Gastrocnemius medialis (tissue), 4 donors: ENCODE measurements around the gene MEIOB.

Experiments
- POLR2A ChIP-seq, 2 donors: fragments of 450-650 bp; IDR thresholded peaks; one replicate each; pipeline ENCODE4 v1.6.1; 2017; ENCODE audit warnings: antibody characterized with exemption in 2 of 2, mild to moderate bottlenecking in 2 of 2, moderate library complexity in 2 of 2
- TF ChIP-seq, protein P1 (sequence below), 5 experiments: fragments of 450-650 bp in 3 of 5; fragments of 200-600 bp in 2 of 5; sonication (generic) in 2 of 5; IDR thresholded peaks in 4 of 5; conservative IDR thresholded peaks in 1 of 5; 1 replicate in 4 of 5; 2 replicates in 1 of 5; pipeline ENCODE4 v1.5.1; 2016 to 2019; ENCODE audit warnings: antibody characterized with exemption in 5 of 5, mild to moderate bottlenecking in 3 of 5, moderate library complexity in 3 of 5

DNA sequence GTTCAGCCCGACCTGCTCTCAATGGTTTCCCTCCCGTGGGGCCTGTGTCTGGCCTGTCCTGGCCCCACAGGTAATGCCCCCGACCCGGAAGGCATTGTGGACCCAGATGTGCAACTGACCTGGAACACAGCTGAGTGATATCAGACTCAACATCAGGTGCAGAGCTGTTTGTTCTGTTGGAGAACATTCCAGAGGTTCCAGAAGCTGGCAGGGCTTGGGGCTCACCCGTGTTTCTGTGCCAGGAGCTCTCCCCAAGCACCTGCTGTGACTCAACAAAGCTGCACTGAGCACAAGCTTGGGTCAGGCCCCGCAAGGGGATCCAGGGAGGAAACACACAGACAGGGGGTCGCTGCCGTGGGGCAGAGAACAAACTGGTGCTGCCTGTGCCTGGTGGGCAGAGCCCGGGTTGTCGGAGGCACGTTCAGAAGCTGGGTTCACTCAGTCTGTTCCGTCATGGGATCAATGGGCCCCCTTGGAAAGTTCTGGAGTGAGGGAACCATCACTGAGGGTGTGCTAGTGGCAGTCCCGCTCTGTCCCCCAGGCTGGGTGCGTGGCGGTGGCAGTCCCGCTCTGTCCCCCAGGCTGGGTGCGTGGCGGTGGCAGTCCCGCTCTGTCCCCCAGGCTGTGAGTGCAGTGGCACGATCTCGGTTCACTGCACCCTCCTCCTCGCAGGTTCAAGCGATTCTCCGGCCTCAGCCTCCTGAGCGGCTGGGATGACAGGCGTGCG lies 24.1 kb upstream of the MEIOB start:
- TF ChIP-seq, protein P1, sequence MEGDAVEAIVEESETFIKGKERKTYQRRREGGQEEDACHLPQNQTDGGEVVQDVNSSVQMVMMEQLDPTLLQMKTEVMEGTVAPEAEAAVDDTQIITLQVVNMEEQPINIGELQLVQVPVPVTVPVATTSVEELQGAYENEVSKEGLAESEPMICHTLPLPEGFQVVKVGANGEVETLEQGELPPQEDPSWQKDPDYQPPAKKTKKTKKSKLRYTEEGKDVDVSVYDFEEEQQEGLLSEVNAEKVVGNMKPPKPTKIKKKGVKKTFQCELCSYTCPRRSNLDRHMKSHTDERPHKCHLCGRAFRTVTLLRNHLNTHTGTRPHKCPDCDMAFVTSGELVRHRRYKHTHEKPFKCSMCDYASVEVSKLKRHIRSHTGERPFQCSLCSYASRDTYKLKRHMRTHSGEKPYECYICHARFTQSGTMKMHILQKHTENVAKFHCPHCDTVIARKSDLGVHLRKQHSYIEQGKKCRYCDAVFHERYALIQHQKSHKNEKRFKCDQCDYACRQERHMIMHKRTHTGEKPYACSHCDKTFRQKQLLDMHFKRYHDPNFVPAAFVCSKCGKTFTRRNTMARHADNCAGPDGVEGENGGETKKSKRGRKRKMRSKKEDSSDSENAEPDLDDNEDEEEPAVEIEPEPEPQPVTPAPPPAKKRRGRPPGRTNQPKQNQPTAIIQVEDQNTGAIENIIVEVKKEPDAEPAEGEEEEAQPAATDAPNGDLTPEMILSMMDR (IDR thresholded peaks at IDR 0.05 in 4 of 5, conservative IDR thresholded peaks at IDR 0.05 in 1 of 5): no peak
- TF ChIP-seq POLR2A (IDR thresholded peaks at IDR 0.05): no peak
